ENCODE data around the gene MTMR11. TPM values are rescaled to one million over a fixed set of nuclear protein-coding genes. Genes with fewer than 3 reads are reported as not detected.

MTMR11 gene
- total and polyA plus RNA-seq, 8 donors, result 1.7 to 11.8 (median 4.4) TPM

GRCh38 chr1:149937759-149938158, 1.1 kb upstream of the MTMR11 start:
- ATAC-seq (peak in 2 of 4 donors; percentile 25 to 34), FAIRE-seq (no peak), DNase-seq (no peak)
- Histone ChIP-seq H3K27ac (peak overlapping the region in 2 of 4 donors; percentile 87 to 93), H3K27me3 (no peaks in the 10 kb centered on the region), H3K4me3 (no peak overlapping the region), H3K4me1 (peaks cover 6 to 36% (median 17%) of the 10 kb centered on the region in 3 donors), H3K36me3 (no peaks in the 10 kb centered on the region), H3K9me3 (no peaks in the 10 kb centered on the region)
- TF ChIP-seq CTCF (IDR thresholded peaks at IDR 0.05), result no peak
- intact Hi-C loops (cut with DNase I), result no loop called here

GRCh38 chr1:149936992-149937705, 470 bp upstream of the MTMR11 start:
- FAIRE-seq (no peak), DNase-seq (peak in 1 of 6 donors; percentile 54), ATAC-seq (peak; percentile 31 to 64 (median 47))
- no peaks in the 10 kb centered on the region for H3K36me3 ChIP-seq
- peak overlapping the region in 2 of 4 donors; percentile 29 to 31 for H3K4me3 ChIP-seq
- H3K9me3 ChIP-seq, result no peaks in the 10 kb centered on the region
- WGBS, 2 donors, result 19 to 21% methylated on average over 8 of the region's 8 CpGs
- H3K27ac ChIP-seq, result peak overlapping the region in 2 of 4 donors; percentile 87 to 93
- TF ChIP-seq CTCF (IDR thresholded peaks at IDR 0.05), result no peak
- intact Hi-C loops (cut with DNase I), result no loop called here
- H3K27me3 ChIP-seq, result no peaks in the 10 kb centered on the region
- H3K4me1 ChIP-seq, result peaks cover 6 to 33% (median 17%) of the 10 kb centered on the region in 3 donors

GRCh38 chr1:149934356-149934755, 2.3 kb downstream of the MTMR11 start:
- ATAC-seq, result no peak
- intact Hi-C loops (cut with DNase I), result no loop called here
- no peaks in the 10 kb centered on the region for H3K36me3 ChIP-seq
- H3K27ac ChIP-seq, result no peak overlapping the region
- H3K4me3 ChIP-seq, result no peak overlapping the region
- 56 to 61% methylated on average over 2 of the region's 2 CpGs for whole genome bisulfite sequencing, 2 donors
- FAIRE-seq, result no peak
- no peaks in the 10 kb centered on the region for H3K9me3 ChIP-seq
- DNase-seq, result no peak
- no peak for TF ChIP-seq CTCF (IDR thresholded peaks at IDR 0.05)
- H3K27me3 ChIP-seq, result no peaks in the 10 kb centered on the region
- peaks cover 6 to 19% (median 11%) of the 10 kb centered on the region in 3 donors for H3K4me1 ChIP-seq

- intact Hi-C loops (cut with DNase I), result no loop called here
- no peak for FAIRE-seq
- 82 to 89% methylated on average over 4 of the region's 4 CpGs for WGBS, 2 donors
Measured at GRCh38 chr1:149933208-149933607, 3.5 kb downstream of the MTMR11 start.

More at GRCh38 chr1:149933208-149933607, 3.5 kb downstream of the MTMR11 start:
- Histone ChIP-seq H3K4me1 (peaks cover 6 to 19% (median 14%) of the 10 kb centered on the region in 3 donors), H3K27ac (no peak overlapping the region), H3K4me3 (no peak overlapping the region), H3K36me3 (no peaks in the 10 kb centered on the region), H3K27me3 (no peaks in the 10 kb centered on the region), H3K9me3 (no peaks in the 10 kb centered on the region)
- no peak for TF ChIP-seq CTCF (IDR thresholded peaks at IDR 0.05)
- DNase-seq (no peak), ATAC-seq (no peak)

All from pancreas (tissue), 10 donors.